ENCODE results near the gene CABLES1. TPM values are rescaled to one million over a fixed set of nuclear protein-coding genes. Genes with fewer than 3 reads are reported as not detected.

CABLES1 gene
- total and polyA plus RNA-seq, 2 of the 4 experiments (the other 2 are of a cell fraction): 4.7 to 5.7 TPM

- BruUV-seq (replicated peaks): no TSS peak
- CTCF ChIA-PET: interaction anchor here (1.2 kb wide), 1 partner anchor 62 kb away, joined by 4 read pairs; no protein-coding TSS in a partner anchor
- DNase-seq (no peak), ATAC-seq (ENCODE audit: low read depth) (no peak)
- Histone ChIP-seq H4K91ac (ENCODE audit: insufficient read depth, low read depth, low read length) (no peak overlapping the region; the same call in 1 of the 2 replicates), H3K4ac (ENCODE audit: low read depth, low read length) (no peak overlapping the region; the same call in 1 of the 2 replicates), H3K23ac (ENCODE audit: low read depth, low read length) (no peak overlapping the region), H2AK5ac (ENCODE audit: low read depth, low read length) (no peak overlapping the region), H2AFZ (replicated peaks; ENCODE audit: low read length, poor library complexity) (no peak overlapping the region), H3K79me1 (ENCODE audit: low read depth in 1 of 2, low read length in 2 of 2) (peaks cover 7 to 57% of the 10 kb centered on the region in 2 experiments; a peak in 3 of 4 replicates), H3K9me1 (ENCODE audit: insufficient read depth, low read length) (peaks cover 20% of the 10 kb centered on the region), H3K4me1 (ENCODE audit: control insufficient read depth, insufficient read depth, low read length) (peaks cover 30% of the 10 kb centered on the region), H3K18ac (ENCODE audit: low read depth, low read length) (peak overlapping the region; percentile 37; the same call in 1 of the 2 replicates), H4K20me1 (ENCODE audit: insufficient read depth, low read length) (0 out of 2 replicates have a peak, but pooled peaks cover 4% of the 10 kb centered on the region), H3K36me3 (ENCODE audit: control insufficient read depth, insufficient read depth, low read length) (peaks cover 41% of the 10 kb centered on the region), H4K5ac (ENCODE audit: low read depth, low read length) (no peak overlapping the region), H3K4me2 (ENCODE audit: low read depth, low read length) (no peak overlapping the region), H2BK120ac (ENCODE audit: low read depth, low read length) (no peak overlapping the region), H3K4me3 (ENCODE audit: insufficient read depth, low read depth, low read length) (no peak overlapping the region), H2BK5ac (ENCODE audit: low read depth, low read length, poor library complexity, severe bottlenecking) (no peak overlapping the region), H3K9me3 (ENCODE audit: control insufficient read depth, insufficient read depth, low read length) (peaks cover 3% of the 10 kb centered on the region; the same call in 1 of the 2 replicates), H3K14ac (replicated peaks; ENCODE audit: low read depth, low read length) (no peak overlapping the region), H3K56ac (ENCODE audit: extremely low read depth, insufficient read depth, low read length) (no peak overlapping the region), H2AK9ac (replicated peaks; ENCODE audit: low read depth, low read length, poor library complexity) (no peak overlapping the region), H3K27me3 (ENCODE audit: control insufficient read depth, insufficient read depth, low read length) (no peaks in the 10 kb centered on the region), H4K8ac (ENCODE audit: low read depth in 2 of 2, low read length in 2 of 2) (peak overlapping the region in 1 of 2 experiments; percentile 27; a peak in 1 of 4 replicates), H3K27ac (ENCODE audit: insufficient read depth, low read length) (no peak overlapping the region), H3K9ac (ENCODE audit: low read depth, low read length) (no peak overlapping the region), H2BK20ac (ENCODE audit: low read depth, low read length) (no peak overlapping the region), H2BK15ac (ENCODE audit: low read depth, low read length) (no peak overlapping the region; the same call in 2 of the 3 replicates)
- in situ Hi-C loops (cut with MboI; ENCODE audit: low sequenced_read_pairs): no loop called here
- intact Hi-C loops (cut with micrococcal nuclease): no loop called here
- TF ChIP-seq RCOR1 (IDR thresholded peaks at IDR 0.05; ENCODE audit: insufficient replicate concordance, low read length): no peak
- TF ChIP-seq RAD21 (IDR thresholded peaks at IDR 0.05; ENCODE audit: low read length): no peak
- no peak for TF ChIP-seq FOS (IDR thresholded peaks at IDR 0.05; ENCODE audit: low read depth, low read length)
- no peak for TF ChIP-seq BHLHE40 (IDR thresholded peaks at IDR 0.05; ENCODE audit: low read depth, low read length)
- no peak for TF ChIP-seq SMC3 (IDR thresholded peaks at IDR 0.05; ENCODE audit: low read depth, low read length)
- TF ChIP-seq MAZ (IDR thresholded peaks at IDR 0.05; ENCODE audit: borderline replicate concordance, low read depth, low read length): no peak
- TF ChIP-seq MAFK (IDR thresholded peaks at IDR 0.05; ENCODE audit: low read depth, low read length): no peak
- TF ChIP-seq RFX5 (IDR thresholded peaks at IDR 0.05; ENCODE audit: low read depth, low read length): no peak
- TF ChIP-seq, protein P1, sequence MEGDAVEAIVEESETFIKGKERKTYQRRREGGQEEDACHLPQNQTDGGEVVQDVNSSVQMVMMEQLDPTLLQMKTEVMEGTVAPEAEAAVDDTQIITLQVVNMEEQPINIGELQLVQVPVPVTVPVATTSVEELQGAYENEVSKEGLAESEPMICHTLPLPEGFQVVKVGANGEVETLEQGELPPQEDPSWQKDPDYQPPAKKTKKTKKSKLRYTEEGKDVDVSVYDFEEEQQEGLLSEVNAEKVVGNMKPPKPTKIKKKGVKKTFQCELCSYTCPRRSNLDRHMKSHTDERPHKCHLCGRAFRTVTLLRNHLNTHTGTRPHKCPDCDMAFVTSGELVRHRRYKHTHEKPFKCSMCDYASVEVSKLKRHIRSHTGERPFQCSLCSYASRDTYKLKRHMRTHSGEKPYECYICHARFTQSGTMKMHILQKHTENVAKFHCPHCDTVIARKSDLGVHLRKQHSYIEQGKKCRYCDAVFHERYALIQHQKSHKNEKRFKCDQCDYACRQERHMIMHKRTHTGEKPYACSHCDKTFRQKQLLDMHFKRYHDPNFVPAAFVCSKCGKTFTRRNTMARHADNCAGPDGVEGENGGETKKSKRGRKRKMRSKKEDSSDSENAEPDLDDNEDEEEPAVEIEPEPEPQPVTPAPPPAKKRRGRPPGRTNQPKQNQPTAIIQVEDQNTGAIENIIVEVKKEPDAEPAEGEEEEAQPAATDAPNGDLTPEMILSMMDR (conservative IDR thresholded peaks at IDR 0.05; ENCODE audit: low read depth, low read length): no peak
- no peak for TF ChIP-seq POLR2A (IDR thresholded peaks at IDR 0.05; ENCODE audit: low read depth, low read length)
- TF ChIP-seq CEBPB (IDR thresholded peaks at IDR 0.05; ENCODE audit: low read depth, low read length): no peak
- WGBS, 2 experiments (ENCODE audit: extremely low coverage in 2 of 2, insufficient read length in 1 of 2): no CpG with 5 or more reads among the region's 2 CpGs
- dilution Hi-C loops (cut with HindIII; ENCODE audit: low sequenced_read_pairs, unreplicated experiment): no loop called here
- POLR2A ChIA-PET (ENCODE audit: unreplicated experiment): no interaction called here
These were observed 58.5 kb downstream of the CABLES1 start for GRCh38 chr18:23193742-23194141.
